ENCODE measurements around the gene TPM1. TPM values are rescaled to one million over a fixed set of nuclear protein-coding genes. Genes with fewer than 3 reads are reported as not detected.

The TPM1 gene
- total RNA-seq, 1 experiment from 2014 or later = 748 TPM

DNA sequence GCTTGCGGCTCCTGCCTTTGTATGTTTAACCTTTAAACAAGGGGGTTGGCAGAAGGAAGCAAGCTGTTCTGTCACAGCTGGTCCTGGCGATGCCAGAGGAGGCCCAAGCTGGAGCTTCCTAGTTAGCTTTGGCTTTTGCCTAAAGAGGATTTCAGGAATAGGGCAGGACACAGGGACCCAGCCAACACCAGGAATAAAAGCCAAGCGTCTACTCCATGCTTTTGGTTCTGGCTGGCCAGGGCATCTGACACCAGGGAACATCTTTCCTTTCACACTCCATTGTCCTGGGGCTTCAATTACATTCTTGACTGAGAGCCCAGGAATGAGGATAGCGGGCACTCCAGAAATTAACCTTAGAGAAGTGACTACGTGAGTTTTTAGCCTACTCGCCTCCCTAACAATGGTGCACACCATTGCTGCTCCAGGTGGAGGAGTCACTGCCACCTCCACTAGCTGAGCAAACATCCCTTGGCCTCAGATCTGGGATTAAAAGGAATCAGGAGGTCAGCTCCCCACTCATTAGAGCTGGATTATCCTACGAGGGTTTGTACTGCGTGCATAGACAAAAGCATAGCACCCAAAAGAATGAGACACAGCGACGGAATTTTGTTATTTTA, 38.2 kb downstream of the TPM1 start:
- Histone ChIP-seq H3K79me1 (ENCODE audit: insufficient read depth, low read depth, low read length, poor library complexity, severe bottlenecking) (no peaks in the 10 kb centered on the region), H2AFZ (ENCODE audit: low read length) (no peak overlapping the region), H3K27ac (ENCODE audit: insufficient read length, low read depth, low read length) (no peak overlapping the region), H2BK15ac (ENCODE audit: low read depth, low read length) (no peak overlapping the region), H3K4me2 (ENCODE audit: insufficient read depth, insufficient read length, low read length) (no peak overlapping the region), H3K18ac (ENCODE audit: insufficient read length, low read depth, low read length) (peak overlapping the region; percentile 19), H3K79me2 (ENCODE audit: insufficient read depth, low read length) (no peaks in the 10 kb centered on the region), H3K23ac (ENCODE audit: insufficient read length, low read depth, low read length) (no peak overlapping the region), H4K8ac (replicated peaks; ENCODE audit: insufficient read length, low read depth, low read length) (no peak overlapping the region), H2BK120ac (ENCODE audit: low read depth, low read length, poor library complexity, severe bottlenecking) (no peak overlapping the region), H3K23me2 (ENCODE audit: insufficient read length, low read depth, low read length, poor library complexity, severe bottlenecking) (no peaks in the 10 kb centered on the region), H2BK12ac (ENCODE audit: insufficient read length, low read depth, low read length) (no peak overlapping the region), H3K9me3 (ENCODE audit: control insufficient read depth, low read depth, low read length) (no peaks in the 10 kb centered on the region), H3K27me3 (ENCODE audit: insufficient read depth, low read length) (no peaks in the 10 kb centered on the region), H4K91ac (ENCODE audit: insufficient read length, low read depth, low read length) (no peak overlapping the region), H3T11ph (ENCODE audit: low read length) (no peak overlapping the region), H2AK5ac (ENCODE audit: insufficient read length, low read length) (no peak overlapping the region), H3K9ac (ENCODE audit: extremely low read depth, insufficient read length, low read length) (no peak overlapping the region), H3K14ac (ENCODE audit: insufficient read depth, low read length) (no peak overlapping the region; the same call in 1 of the 2 replicates), H4K5ac (ENCODE audit: insufficient read length, low read depth, low read length) (no peak overlapping the region), H3K4ac (ENCODE audit: low read depth, low read length) (no peak overlapping the region), H2BK5ac (ENCODE audit: insufficient read length, low read length) (no peak overlapping the region), H4K20me1 (ENCODE audit: control insufficient read depth, insufficient read depth, insufficient read length) (no peaks in the 10 kb centered on the region), H2BK20ac (ENCODE audit: low read depth, low read length, poor library complexity, severe bottlenecking) (no peak overlapping the region), H3K56ac (ENCODE audit: insufficient read length, low read depth, low read length) (no peak overlapping the region), H3K4me1 (ENCODE audit: insufficient read depth, low read length) (peaks cover 21% of the 10 kb centered on the region; the same call in 1 of the 2 replicates)
- Mint-ChIP-seq H3K9me3 (no peaks in the 10 kb centered on the region; a peak in 1 of 5 replicates), H3K4me3 (peak overlapping the region in 1 of 2 experiments; percentile 38; a peak in 1 of 5 replicates), H3K27me3 (ENCODE audit: low read depth) (no peaks in the 10 kb centered on the region), H3K36me3 (ENCODE audit: insufficient read depth in 1 of 3, low read depth in 3 of 3) (no peaks in the 10 kb centered on the region; a peak in 3 of 7 replicates), H3K4me1 (peaks cover 72% of the 10 kb centered on the region in 2 experiments), H3K27ac (peak overlapping the region in 2 of 3 experiments; percentile 90 to 91; a peak in 4 of 7 replicates)
- TF ChIP-seq, protein P1, sequence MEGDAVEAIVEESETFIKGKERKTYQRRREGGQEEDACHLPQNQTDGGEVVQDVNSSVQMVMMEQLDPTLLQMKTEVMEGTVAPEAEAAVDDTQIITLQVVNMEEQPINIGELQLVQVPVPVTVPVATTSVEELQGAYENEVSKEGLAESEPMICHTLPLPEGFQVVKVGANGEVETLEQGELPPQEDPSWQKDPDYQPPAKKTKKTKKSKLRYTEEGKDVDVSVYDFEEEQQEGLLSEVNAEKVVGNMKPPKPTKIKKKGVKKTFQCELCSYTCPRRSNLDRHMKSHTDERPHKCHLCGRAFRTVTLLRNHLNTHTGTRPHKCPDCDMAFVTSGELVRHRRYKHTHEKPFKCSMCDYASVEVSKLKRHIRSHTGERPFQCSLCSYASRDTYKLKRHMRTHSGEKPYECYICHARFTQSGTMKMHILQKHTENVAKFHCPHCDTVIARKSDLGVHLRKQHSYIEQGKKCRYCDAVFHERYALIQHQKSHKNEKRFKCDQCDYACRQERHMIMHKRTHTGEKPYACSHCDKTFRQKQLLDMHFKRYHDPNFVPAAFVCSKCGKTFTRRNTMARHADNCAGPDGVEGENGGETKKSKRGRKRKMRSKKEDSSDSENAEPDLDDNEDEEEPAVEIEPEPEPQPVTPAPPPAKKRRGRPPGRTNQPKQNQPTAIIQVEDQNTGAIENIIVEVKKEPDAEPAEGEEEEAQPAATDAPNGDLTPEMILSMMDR (conservative IDR thresholded peaks at IDR 0.05) = no peak
- no peak for DNase-seq
- no CpG with 5 or more reads among the region's 10 CpGs for WGBS (ENCODE audit: extremely low coverage, insufficient read length, low lambda C conversion rate)

Measured in H9 (cell line).